Peyer's patch (tissue), 4 donors: Measurements from ENCODE around the gene MEF2D.

Experiments
- POLR2A ChIP-seq, 2 donors: fragments of 450-650 bp; IDR thresholded peaks; one replicate each; pipeline ENCODE4 v1.5.1; 2017; ENCODE audit warnings: antibody characterized with exemption in 2 of 2, mild to moderate bottlenecking in 2 of 2, moderate library complexity in 2 of 2
- TF ChIP-seq, protein P1 (sequence below), 6 experiments: fragments of 450-650 bp in 4 of 6; fragments of 200-600 bp in 2 of 6; sonication (generic) in 1 of 6; IDR thresholded peaks; one replicate each; pipeline ENCODE4 v1.5.1; 2017 to 2019; ENCODE audit warnings: antibody characterized with exemption in 6 of 6, mild to moderate bottlenecking in 3 of 6, moderate library complexity in 1 of 6

- TF ChIP-seq, protein P1, sequence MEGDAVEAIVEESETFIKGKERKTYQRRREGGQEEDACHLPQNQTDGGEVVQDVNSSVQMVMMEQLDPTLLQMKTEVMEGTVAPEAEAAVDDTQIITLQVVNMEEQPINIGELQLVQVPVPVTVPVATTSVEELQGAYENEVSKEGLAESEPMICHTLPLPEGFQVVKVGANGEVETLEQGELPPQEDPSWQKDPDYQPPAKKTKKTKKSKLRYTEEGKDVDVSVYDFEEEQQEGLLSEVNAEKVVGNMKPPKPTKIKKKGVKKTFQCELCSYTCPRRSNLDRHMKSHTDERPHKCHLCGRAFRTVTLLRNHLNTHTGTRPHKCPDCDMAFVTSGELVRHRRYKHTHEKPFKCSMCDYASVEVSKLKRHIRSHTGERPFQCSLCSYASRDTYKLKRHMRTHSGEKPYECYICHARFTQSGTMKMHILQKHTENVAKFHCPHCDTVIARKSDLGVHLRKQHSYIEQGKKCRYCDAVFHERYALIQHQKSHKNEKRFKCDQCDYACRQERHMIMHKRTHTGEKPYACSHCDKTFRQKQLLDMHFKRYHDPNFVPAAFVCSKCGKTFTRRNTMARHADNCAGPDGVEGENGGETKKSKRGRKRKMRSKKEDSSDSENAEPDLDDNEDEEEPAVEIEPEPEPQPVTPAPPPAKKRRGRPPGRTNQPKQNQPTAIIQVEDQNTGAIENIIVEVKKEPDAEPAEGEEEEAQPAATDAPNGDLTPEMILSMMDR (IDR thresholded peaks at IDR 0.05), result no peak
- TF ChIP-seq POLR2A (IDR thresholded peaks at IDR 0.05), result no peak
Measured at GRCh38 chr1:156482276-156482675, 18.3 kb downstream of the MEF2D start.
